Caco-2 (cell line): ENCODE measurements around the gene STUM. TPM values are rescaled to one million over a fixed set of nuclear protein-coding genes. Genes with fewer than 3 reads are reported as not detected.

Source experiments
- BruUV-seq: library from RNA; stranded (reverse); fragments of 400-500 nt; replicated peaks from 2 replicates; lab custom pipeline; 2021; lab: Mats Ljungman, UMichigan
- CTCF ChIA-PET: fragments of 300-600 bp; sonication (Branson Sonifier 250); formaldehyde crosslinking; loops from one replicate; lab custom pipeline; 2022; ENCODE audit warnings: antibody characterized with exemption; lab: Charles Lee
- POLR2A ChIA-PET: fragments of 300-600 bp; sonication (Branson Sonifier 250); formaldehyde crosslinking; loops from one replicate; lab custom pipeline; 2022; ENCODE audit warnings: antibody characterized with exemption; lab: Charles Lee
- DNase-seq, 2 experiments: peaks; one replicate each; pipeline versions ENCODE4 v3.0.0 to v3.0.0-alpha.2; 2020 to 2022
- H3K27me3 ChIP-seq: replicated peaks from 2 replicates; pipeline ENCODE4 v1.6.0; 2011; ENCODE audit warnings: low read length; ENCODE audit not compliant: control insufficient read depth, insufficient read depth
- H3K36me3 ChIP-seq: 2 replicates; pipeline ENCODE4 v1.5.1; 2011; ENCODE audit warnings: low read length; ENCODE audit not compliant: control insufficient read depth, insufficient read depth
- H3K4me1 ChIP-seq: fragments of 250-450 bp; sonication (Bioruptor Pico); 2 replicates; pipeline ENCODE4 v1.5.1; 2020; ENCODE audit warnings: mild to moderate bottlenecking
- H3K4me3 ChIP-seq: 2 replicates; pipeline ENCODE4 v1.5.1; 2011; ENCODE audit warnings: low read depth, mild to moderate bottlenecking, control low read depth, low read length
- H3K9me3 ChIP-seq: fragments of 250-450 bp; sonication (Bioruptor Pico); 2 replicates; pipeline ENCODE4 v1.5.1; 2020; ENCODE audit warnings: mild to moderate bottlenecking, moderate library complexity
- H3K27ac Mint-ChIP-seq: one replicate; pipeline ENCODE4 v1.8.0; 2022; ENCODE audit warnings: mixed read lengths; ENCODE audit not compliant: unreplicated experiment
- H3K27me3 Mint-ChIP-seq: one replicate; pipeline ENCODE4 v1.8.0; 2022; ENCODE audit warnings: mixed read lengths; ENCODE audit not compliant: insufficient read depth, unreplicated experiment
- H3K36me3 Mint-ChIP-seq: one replicate; pipeline ENCODE4 v1.8.0; 2022; ENCODE audit warnings: mild to moderate bottlenecking, mixed read lengths; ENCODE audit not compliant: insufficient read depth, unreplicated experiment
- H3K4me1 Mint-ChIP-seq: one replicate; pipeline ENCODE4 v1.8.0; 2022; ENCODE audit warnings: low read depth, mixed read lengths; ENCODE audit not compliant: unreplicated experiment
- H3K4me3 Mint-ChIP-seq: one replicate; pipeline ENCODE4 v1.8.0; 2022; ENCODE audit warnings: mild to moderate bottlenecking, moderate library complexity, mixed read lengths; ENCODE audit not compliant: unreplicated experiment
- H3K9me3 Mint-ChIP-seq: one replicate; pipeline ENCODE4 v1.8.0; 2022; ENCODE audit warnings: mixed read lengths; ENCODE audit not compliant: unreplicated experiment
- intact Hi-C: fragments of 100-400 bp; cut with micrococcal nuclease; formaldehyde crosslinking; loops from one replicate; pipeline ENCODE4 v1.10.0; 2022; ENCODE audit not compliant: unreplicated experiment
- total RNA-seq: library from RNA; stranded (reverse); gene quantifications from 2 replicates; pipeline ENCODE4 v1.2.3, GENCODE V29; 2022
- TF ChIP-seq, protein P1 (sequence below), 2 experiments: fragments of 200-600 bp in 1 of 2; IDR thresholded peaks; 1 replicate in 1 of 2; 2 replicates in 1 of 2; pipeline versions ENCODE4 v1.5.1 to v1.8.0; 2011 to 2022; ENCODE audit warnings: antibody characterized with exemption in 1 of 2, control low read depth in 1 of 2, inconsistent platforms in 1 of 2, low read depth in 1 of 2, low read length in 1 of 2, mild to moderate bottlenecking in 1 of 2, moderate library complexity in 1 of 2; ENCODE audit not compliant: insufficient read depth in 1 of 2, severe bottlenecking in 1 of 2, unreplicated experiment in 1 of 2

Gene STUM
- total RNA-seq, 1 experiment from 2014 or later = 1.7 TPM

DNA sequence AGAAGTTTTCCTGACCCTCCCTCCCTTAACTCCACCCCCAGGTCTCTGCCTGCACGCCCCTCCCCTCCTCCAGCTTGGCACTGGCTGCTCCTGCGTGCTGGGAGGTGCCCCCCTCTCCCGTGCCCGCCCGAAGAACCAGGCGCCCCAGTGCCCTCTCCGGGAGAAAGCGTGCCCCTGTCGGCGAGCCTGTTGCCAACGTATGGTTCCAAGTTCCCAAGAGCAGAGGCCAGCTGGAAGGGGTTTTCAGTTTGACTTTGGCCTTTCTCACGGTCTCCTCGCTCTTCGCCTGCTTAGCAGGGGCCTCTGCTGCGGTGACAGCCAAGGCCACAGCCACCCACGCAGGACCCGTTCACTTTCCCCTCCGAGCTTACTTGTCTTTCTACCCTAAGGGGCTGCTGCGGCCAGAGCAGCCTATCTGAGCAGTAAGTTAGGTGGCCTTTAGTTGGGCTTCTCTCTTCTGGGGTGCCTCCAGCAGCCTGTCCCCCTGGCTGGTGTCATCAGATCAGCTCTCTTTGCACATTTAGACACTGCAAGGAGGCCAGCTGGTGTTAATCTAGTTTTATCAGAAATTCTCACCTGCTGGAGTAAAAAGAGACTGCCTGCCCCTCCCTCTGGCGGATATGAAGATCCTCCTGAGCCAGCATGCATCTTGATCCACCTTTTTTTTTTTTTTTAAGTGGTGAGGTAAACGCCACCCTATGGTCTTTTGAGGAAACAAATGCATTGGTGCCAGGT, 1.5 kb downstream of the STUM start:
- Mint-ChIP-seq H3K9me3 (no peaks in the 10 kb centered on the region), H3K27me3 (peaks cover 15% of the 10 kb centered on the region), H3K4me3 (peak overlapping the region; percentile 66), H3K4me1 (peaks cover 9% of the 10 kb centered on the region), H3K27ac (no peak overlapping the region), H3K36me3 (no peaks in the 10 kb centered on the region)
- no TSS peak for BruUV-seq
- CTCF ChIA-PET = interaction anchor here (0.7 to 2.0 kb wide), 8 partner anchors 17 to 807 kb away, joined by 3 to 9 read pairs (median 6); partner anchors contain the start of gene PARP1
- intact Hi-C loops = loop anchor here (2.0 to 10.0 kb wide), 2 partner anchors 55 to 275 kb away; no protein-coding TSS in a partner anchor
- TF ChIP-seq, protein P1, sequence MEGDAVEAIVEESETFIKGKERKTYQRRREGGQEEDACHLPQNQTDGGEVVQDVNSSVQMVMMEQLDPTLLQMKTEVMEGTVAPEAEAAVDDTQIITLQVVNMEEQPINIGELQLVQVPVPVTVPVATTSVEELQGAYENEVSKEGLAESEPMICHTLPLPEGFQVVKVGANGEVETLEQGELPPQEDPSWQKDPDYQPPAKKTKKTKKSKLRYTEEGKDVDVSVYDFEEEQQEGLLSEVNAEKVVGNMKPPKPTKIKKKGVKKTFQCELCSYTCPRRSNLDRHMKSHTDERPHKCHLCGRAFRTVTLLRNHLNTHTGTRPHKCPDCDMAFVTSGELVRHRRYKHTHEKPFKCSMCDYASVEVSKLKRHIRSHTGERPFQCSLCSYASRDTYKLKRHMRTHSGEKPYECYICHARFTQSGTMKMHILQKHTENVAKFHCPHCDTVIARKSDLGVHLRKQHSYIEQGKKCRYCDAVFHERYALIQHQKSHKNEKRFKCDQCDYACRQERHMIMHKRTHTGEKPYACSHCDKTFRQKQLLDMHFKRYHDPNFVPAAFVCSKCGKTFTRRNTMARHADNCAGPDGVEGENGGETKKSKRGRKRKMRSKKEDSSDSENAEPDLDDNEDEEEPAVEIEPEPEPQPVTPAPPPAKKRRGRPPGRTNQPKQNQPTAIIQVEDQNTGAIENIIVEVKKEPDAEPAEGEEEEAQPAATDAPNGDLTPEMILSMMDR (IDR thresholded peaks at IDR 0.05; ENCODE audit: insufficient read depth in 1 of 2, low read depth in 1 of 2, low read length in 1 of 2, severe bottlenecking in 1 of 2, unreplicated experiment in 1 of 2) = peak in 1 of 2 experiments; percentile 34
- POLR2A ChIA-PET = interaction anchor here (0.5 kb wide), 1 partner anchor 20 kb away, joined by 4 read pairs; no protein-coding TSS in a partner anchor
- peak in 1 of 2 experiments; percentile 48 for DNase-seq
- peak overlapping the region; percentile 40 for H3K4me3 ChIP-seq
- peaks cover 1% of the 10 kb centered on the region; the same call in 1 of the 2 replicates for H3K27me3 ChIP-seq
- H3K4me1 ChIP-seq = peaks cover 6% of the 10 kb centered on the region
- H3K9me3 ChIP-seq = no peaks in the 10 kb centered on the region
- no peaks in the 10 kb centered on the region; the same call in 1 of the 2 replicates for H3K36me3 ChIP-seq

DNA sequence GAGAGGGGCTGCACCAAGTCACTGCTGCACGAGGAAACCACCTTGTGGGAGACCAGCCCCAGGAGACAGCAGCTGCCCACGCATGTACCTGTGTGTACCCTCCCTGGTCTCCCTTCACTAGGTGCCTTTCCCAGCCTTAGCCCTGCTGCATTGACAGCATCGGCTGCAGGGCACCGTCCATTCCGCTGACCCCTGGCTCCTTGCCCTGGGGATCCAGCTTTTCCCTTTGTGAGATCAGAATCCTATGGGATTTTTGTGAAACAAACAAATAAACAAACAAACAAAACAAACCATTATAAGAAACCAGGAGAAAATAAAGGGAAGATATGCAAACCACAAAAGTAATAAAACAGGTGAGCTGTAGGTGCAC, 2.1 kb downstream of the STUM start:
- no peak for DNase-seq
- no peaks in the 10 kb centered on the region for H3K9me3 ChIP-seq
- ChIA-PET CTCF (interaction anchor here (0.7 to 1.9 kb wide), 4 partner anchors 126 to 807 kb away, joined by 3 to 6 read pairs (median 4); partner anchors contain the start of gene PARP1), POLR2A (no interaction called here)
- no peaks in the 10 kb centered on the region; the same call in 1 of the 2 replicates for H3K36me3 ChIP-seq
- H3K27ac Mint-ChIP-seq = no peak overlapping the region
- peaks cover 6% of the 10 kb centered on the region for H3K4me1 ChIP-seq
- no peaks in the 10 kb centered on the region for H3K9me3 Mint-ChIP-seq
- H3K4me3 ChIP-seq = no peak overlapping the region
- peaks cover 9% of the 10 kb centered on the region for H3K4me1 Mint-ChIP-seq
- no peaks in the 10 kb centered on the region for H3K36me3 Mint-ChIP-seq
- H3K27me3 ChIP-seq = peaks cover 1% of the 10 kb centered on the region; the same call in 1 of the 2 replicates
- intact Hi-C loops = no loop called here
- H3K27me3 Mint-ChIP-seq = peaks cover 19% of the 10 kb centered on the region
- TF ChIP-seq, protein P1 (IDR thresholded peaks at IDR 0.05; ENCODE audit: insufficient read depth in 1 of 2, low read depth in 1 of 2, low read length in 1 of 2, severe bottlenecking in 1 of 2, unreplicated experiment in 1 of 2) = no peak
- H3K4me3 Mint-ChIP-seq = peak overlapping the region; percentile 66
- no TSS peak for BruUV-seq

DNA sequence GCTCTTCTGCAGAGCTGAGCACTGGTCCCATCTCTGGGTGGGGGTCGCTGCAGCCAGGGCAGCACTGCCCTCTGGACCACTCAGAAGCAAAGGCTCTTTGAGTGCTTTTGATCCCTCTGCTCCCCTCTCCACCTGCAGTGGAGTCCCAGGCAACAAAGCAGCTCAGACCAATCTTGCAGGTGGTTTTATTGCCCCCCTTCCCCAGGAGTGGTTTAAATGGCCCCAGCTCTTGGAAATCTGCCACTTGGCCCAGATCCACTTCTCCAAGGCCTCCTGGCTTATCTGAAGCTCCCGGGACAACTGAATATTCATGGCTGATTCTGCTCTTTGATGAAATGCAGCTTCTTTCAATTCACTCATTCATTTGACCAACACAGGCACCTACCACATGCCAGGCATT, 2.7 kb downstream of the STUM start:
- TF ChIP-seq, protein P1 (IDR thresholded peaks at IDR 0.05; ENCODE audit: insufficient read depth in 1 of 2, low read depth in 1 of 2, low read length in 1 of 2, severe bottlenecking in 1 of 2, unreplicated experiment in 1 of 2) = no peak
- no peak overlapping the region for H3K4me3 ChIP-seq
- peaks cover 1% of the 10 kb centered on the region; the same call in 1 of the 2 replicates for H3K27me3 ChIP-seq
- intact Hi-C loops = no loop called here
- Mint-ChIP-seq H3K36me3 (no peaks in the 10 kb centered on the region), H3K27me3 (peaks cover 19% of the 10 kb centered on the region), H3K9me3 (no peaks in the 10 kb centered on the region), H3K4me3 (no peak overlapping the region), H3K27ac (no peak overlapping the region), H3K4me1 (peaks cover 9% of the 10 kb centered on the region)
- POLR2A ChIA-PET = no interaction called here
- BruUV-seq = no TSS peak
- H3K36me3 ChIP-seq = no peaks in the 10 kb centered on the region; the same call in 1 of the 2 replicates
- H3K4me1 ChIP-seq = peaks cover 6% of the 10 kb centered on the region
- no peaks in the 10 kb centered on the region for H3K9me3 ChIP-seq
- CTCF ChIA-PET = interaction anchor here (0.7 to 1.9 kb wide), 2 partner anchors 126 to 143 kb away, joined by 3 to 6 read pairs; partner anchors contain the start of gene PARP1
- no peak for DNase-seq
